ENCODE data around the gene TMEM175.
A peak's percentile ranks its signal among the peaks of the same experiment; 100 is the strongest.

The TMEM175 gene

GRCh38 chr4:984336-985054 lies 52.2 kb downstream of the TMEM175 start:
- Histone ChIP-seq H3K4me3 (peak overlapping the region in 2 of 7 experiments; percentile 9 to 29), H3K27ac (peak overlapping the region in 1 of 21 experiments; percentile 33)

DNA sequence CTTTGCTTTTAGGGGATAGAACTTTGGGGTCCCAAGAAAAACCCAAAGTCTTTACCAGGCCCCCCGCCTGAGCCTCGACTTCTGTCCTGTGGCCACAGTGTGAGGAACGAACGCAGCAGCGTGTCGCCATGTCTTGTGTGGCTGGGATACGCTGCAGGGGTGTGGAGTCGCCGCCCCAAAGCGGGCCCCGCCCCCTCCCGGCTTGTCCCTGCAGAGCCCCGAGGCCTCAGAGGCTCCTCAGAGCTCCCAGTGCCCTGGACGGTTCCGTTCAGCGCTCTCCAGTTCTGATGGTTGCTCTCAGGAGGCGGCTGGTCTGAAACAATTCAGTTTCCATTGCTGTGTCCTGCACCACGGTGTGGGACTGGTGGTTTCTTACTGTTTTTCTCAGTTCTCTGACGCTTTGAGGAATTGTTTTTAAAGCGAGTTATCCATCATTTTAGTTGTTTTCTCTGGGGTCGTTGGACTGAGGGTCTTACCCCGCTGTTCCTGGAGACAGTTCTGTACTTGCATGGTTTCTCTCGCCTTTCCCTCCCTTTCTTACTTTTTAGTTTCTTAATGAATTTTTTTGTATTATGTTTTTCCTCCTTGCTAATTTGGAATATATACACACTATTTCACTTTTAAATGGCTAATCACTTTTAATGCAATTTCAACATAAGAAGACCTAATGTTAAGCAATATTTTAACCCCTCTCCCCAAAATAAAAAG lies 53.0 kb downstream of the TMEM175 start:
- peak overlapping the region in 2 of 7 experiments; percentile 9 to 29 for H3K4me3 ChIP-seq
- peak overlapping the region in 2 of 21 experiments; percentile 33 to 42 for H3K27ac ChIP-seq

DNA sequence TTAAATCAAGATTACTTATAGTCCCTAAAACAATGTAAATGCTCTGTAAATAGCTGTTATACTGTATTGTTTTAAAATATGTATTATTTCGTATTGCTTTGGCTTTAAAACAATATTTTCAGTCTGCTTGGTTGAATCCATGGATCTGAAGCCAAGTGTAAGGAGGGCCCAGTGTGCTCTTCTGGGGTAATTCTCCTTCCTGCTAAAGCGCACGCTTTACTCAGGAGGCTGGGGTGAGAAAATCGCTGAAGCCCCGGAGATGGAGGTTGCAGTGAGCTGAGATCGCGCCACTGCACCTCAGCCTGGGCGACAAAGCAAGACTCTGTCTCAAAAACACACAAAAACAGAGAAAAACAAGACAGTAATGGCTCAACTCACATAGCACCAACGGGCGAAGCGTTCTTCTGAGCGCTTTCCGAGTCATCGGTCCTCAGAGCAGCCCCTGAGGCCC lies 54.2 kb downstream of the TMEM175 start:
- Histone ChIP-seq H3K27ac (peak overlapping the region in 19 of 21 experiments; percentile 28 to 89 (median 71)), H3K4me3 (peak overlapping the region; percentile 53 to 91 (median 64))

DNA sequence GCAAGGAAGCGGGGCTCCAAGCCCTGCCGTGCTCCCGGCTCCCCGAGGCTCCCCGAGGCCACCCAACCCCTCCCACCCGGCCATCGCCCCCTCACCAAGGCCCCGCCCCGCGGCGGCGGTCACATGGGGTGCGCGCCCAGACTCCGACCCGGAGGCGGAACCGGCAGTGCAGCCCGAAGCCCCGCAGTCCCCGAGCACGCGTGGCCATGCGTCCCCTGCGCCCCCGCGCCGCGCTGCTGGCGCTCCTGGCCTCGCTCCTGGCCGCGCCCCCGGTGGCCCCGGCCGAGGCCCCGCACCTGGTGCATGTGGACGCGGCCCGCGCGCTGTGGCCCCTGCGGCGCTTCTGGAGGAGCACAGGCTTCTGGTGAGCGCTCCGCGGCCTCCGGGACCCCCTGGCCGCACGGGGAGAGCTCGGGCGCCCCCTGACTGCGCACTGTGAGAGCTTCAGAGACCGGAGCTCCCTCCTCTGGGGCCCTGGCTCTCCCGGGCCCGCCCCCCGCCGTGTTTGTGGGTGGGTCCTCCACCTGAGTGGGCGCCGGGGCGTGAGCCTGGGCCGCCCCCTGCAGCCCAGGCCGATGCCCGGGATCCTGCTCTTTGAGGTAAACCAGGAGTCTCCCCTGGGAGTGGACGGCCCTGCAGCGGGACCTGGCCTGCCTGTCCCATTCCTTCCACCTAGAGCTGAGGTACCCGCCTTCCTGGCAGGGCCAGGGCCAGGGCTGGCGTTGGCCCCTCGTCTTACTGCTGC lies 54.8 kb downstream of the TMEM175 start, which contains the start of gene IDUA:
IDUA (plus strand) TSS at position 166 of the 745 bp plus-strand sequence; CDS start at position 207, 41 bp downstream.
- Histone ChIP-seq H3K4me3 (peak within 1 kb of the TSS; percentile 53 to 91 (median 64)), H3K27ac (peak within 1 kb of the TSS; percentile 2 to 89 (median 71))

DNA sequence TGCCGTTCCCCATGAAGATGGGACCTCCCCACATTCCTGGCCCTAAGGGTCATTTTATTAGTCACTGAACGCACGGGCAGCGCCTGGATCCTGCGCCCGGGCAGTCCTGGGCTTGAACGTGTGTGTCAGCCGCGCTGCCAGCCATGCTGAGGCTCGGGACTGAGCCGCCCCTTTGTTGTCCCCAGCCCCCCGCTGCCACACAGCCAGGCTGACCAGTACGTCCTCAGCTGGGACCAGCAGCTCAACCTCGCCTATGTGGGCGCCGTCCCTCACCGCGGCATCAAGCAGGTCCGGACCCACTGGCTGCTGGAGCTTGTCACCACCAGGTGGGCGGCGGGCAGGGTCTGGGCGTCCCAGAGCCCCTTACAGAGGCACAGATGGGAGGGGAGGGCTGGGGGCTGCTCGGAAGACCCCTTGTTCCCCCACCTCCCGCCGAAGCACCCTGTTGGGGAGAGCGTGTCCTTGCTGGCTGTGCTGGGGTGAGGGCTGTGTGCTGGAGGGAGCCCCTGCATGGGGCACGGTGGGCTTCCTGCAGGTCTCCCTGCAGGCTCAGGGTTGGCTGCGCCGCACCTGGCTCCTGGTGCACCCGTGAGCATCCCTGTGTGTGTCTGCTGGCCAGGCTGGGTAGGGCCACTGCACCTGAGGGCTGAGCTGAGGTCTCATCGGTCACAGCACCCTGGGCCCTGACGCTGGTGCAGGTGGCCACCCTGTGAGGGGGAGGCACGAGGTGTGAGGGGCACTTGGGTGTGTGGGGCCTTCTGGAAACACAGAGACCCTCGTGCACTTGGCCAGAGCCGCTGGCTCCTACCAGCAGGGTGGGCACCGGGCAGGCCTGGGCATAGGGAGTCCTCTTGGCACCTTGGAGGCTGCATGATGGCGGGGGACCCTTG lies 55.6 kb downstream of the TMEM175 start:
- Histone ChIP-seq H3K27ac (peak overlapping the region in 12 of 21 experiments; percentile 9 to 89 (median 72)), H3K4me3 (peak overlapping the region; percentile 53 to 91 (median 64))

- no peak overlapping the region for H3K27ac ChIP-seq
- H3K4me3 ChIP-seq = no peak overlapping the region
Measured at GRCh38 chr4:988726-989721, 56.8 kb downstream of the TMEM175 start.

DNA sequence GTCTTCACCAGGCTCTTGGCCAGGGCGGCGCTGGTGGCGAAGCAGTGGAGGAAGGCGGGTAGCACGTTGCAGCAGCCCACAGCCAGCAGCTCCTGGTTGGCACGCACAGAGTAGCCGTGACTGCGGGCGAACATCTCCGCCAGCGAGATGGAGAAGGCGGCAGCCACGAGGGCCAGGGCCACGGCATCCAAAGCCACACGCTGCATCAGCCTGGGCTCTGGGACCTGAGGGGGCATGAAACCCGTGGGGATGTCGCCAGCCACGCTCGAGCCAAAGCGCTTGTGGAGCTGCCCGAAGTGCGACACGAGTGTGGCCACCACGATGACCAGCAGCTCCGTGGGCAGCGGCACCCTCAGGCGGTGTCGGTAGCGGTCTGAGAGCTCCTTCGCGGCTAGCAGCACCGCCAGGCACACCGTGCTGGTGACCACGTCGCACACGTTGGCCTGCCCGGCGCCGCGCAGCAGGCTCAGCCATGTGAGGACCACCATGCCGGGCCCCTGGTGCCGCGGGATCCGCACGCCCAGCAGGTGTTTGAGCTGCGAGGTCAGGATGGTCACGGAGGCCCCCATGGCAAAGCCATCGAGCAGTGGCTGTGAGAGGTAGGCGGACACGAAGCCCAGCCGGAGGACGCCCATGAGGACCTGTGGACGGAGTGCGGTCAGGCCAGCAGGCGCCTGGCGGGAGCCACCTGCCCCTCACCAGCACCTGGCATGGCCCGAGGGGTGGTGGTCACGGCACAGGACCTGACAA lies 57.6 kb downstream of the TMEM175 start:
- Histone ChIP-seq H3K27ac (no peak overlapping the region), H3K4me3 (no peak overlapping the region)

GRCh38 chr4:990746-991367 lies 58.6 kb downstream of the TMEM175 start:
- Histone ChIP-seq H3K27ac (no peak overlapping the region), H3K4me3 (no peak overlapping the region)

DNA sequence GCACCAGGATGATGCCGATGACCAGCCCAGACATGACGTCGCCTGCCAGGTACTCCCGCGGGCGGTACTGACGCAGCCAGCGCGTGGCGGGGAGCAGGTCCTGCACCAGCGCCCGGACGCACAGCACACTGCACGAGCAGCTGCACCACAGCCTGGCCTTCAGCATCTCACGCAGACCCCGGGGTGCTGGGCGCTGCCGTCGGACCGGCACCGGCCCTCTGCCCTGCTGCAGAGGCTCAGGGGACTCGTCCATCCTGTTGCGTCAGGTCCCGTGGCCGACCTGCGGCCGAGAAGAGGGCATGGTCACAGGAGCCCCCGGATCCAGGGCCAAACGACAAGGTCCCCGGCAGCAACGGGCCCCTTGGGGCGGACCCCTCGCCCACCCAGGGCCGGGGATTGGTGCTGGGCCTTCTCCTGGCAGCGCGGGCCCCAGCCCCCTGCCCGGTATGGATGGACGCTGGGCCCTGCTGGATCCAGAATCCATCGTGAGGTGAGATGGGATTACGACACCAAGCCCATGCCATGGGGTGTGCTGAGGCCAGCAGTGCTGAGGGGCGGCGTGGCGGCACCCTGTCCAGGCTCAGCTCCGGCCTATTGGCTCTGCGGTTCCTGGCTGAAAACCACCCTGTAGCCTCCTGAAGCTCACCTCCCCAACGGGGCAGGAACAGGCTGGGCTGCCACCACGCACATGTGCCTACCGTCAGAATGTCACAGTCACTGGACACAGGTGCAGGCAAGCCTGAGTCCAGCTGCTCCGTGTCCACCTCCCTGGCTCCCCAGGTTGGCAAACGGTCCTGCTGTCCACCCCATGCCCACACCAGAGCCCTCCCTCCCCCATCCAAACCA lies 59.4 kb downstream of the TMEM175 start:
- Histone ChIP-seq H3K4me3 (no peak overlapping the region), H3K27ac (peak overlapping the region in 1 of 21 experiments; percentile 11)

GRCh38 chr4:992297-993110 lies 60.2 kb downstream of the TMEM175 start:
- H3K27ac ChIP-seq = peak overlapping the region in 2 of 21 experiments; percentile 2 to 11
- no peak overlapping the region for H3K4me3 ChIP-seq

- Histone ChIP-seq H3K4me3 (no peak within 1 kb of the TSS), H3K27ac (peak within 1 kb of the TSS in 2 of 21 experiments; percentile 2 to 11)
Measured at GRCh38 chr4:993111-994029, 61.1 kb downstream of the TMEM175 start, which contains the start of gene SLC26A1. Gene SLC26A1 (minus strand): TSS chr4:993404. CDS start chr4:991703, 1,701 bp downstream.

GRCh38 chr4:995311-996026 lies 63.2 kb downstream of the TMEM175 start:
- no peak overlapping the region for H3K4me3 ChIP-seq
- no peak overlapping the region for H3K27ac ChIP-seq
